RWPE1 (cell line): ENCODE measurements around the gene IL17REL.
A peak's percentile ranks its signal among the peaks of the same experiment; 100 is the strongest.
"Not testable (repeated sequence)": the region's sequence is repeated elsewhere in the genome, so short reads cannot be mapped to it uniquely, and the experiment has no call there.

Experiments
- CTCF ChIA-PET: fragments of 350-600 bp; sonication (Branson Sonifier 250); formaldehyde crosslinking; extraction: SDS; loops from one replicate; lab custom pipeline; 2021; lab: Yijun Ruan, JAX
- POLR2A ChIA-PET: fragments of 400-600 bp; formaldehyde crosslinking; extraction: SDS; loops from one replicate; lab custom pipeline; 2020; ENCODE audit warnings: antibody characterized with exemption; ENCODE audit not compliant: low non-redundant PET; lab: Yijun Ruan, JAX
- DNase-seq: peaks from one replicate; pipeline ENCODE4 v3.0.0; 2012; ENCODE audit warnings: low spot score
- H3K27ac ChIP-seq: fragments of 450-650 bp; 2 replicates; pipeline ENCODE4 v1.5.1; 2017
- CTCF ChIP-seq: fragments of 450-650 bp; conservative IDR thresholded peaks from 2 replicates; pipeline ENCODE4 v1.5.1; 2017; ENCODE audit warnings: low read depth, mild to moderate bottlenecking

IL17REL gene

GRCh38 chr22:49986325-49986724, 26.2 kb downstream of the IL17REL start:
- DNase-seq = no peak
- POLR2A ChIA-PET = no interaction called here
- no peak for TF ChIP-seq CTCF
- no peak overlapping the region for H3K27ac ChIP-seq
- CTCF ChIA-PET = no interaction called here

GRCh38 chr22:49983148-49984042, 29.2 kb downstream of the IL17REL start:
- DNase-seq = no peak
- ChIA-PET POLR2A (no interaction called here), CTCF (interaction anchor here (0.6 kb wide), 2 partner anchors 126 to 159 kb away, joined by 3 to 5 read pairs; no protein-coding TSS in a partner anchor)
- no peak for TF ChIP-seq CTCF
- H3K27ac ChIP-seq = no peak overlapping the region

GRCh38 chr22:49981799-49982198, 30.8 kb downstream of the IL17REL start:
- not testable (repeated sequence) for DNase-seq, H3K27ac ChIP-seq
- ChIA-PET CTCF (interaction anchor here (0.6 kb wide), 1 partner anchor 15 kb away, joined by 6 read pairs; no protein-coding TSS in a partner anchor), POLR2A (interaction anchor here (0.7 kb wide), 1 partner anchor 171 kb away, joined by 5 read pairs; no protein-coding TSS in a partner anchor)

GRCh38 chr22:49979587-49980264, 32.8 kb downstream of the IL17REL start:
- TF ChIP-seq CTCF = peak; percentile 51
- H3K27ac ChIP-seq = no peak overlapping the region
- ChIA-PET CTCF (no interaction called here), POLR2A (no interaction called here)
- no peak for DNase-seq

GRCh38 chr22:49977578-49977977, 35.0 kb downstream of the IL17REL start:
- no peak for TF ChIP-seq CTCF
- H3K27ac ChIP-seq = no peak overlapping the region
- no peak for DNase-seq
- ChIA-PET POLR2A (no interaction called here), CTCF (no interaction called here)

GRCh38 chr22:49976439-49977175, 36.0 kb downstream of the IL17REL start:
- ChIA-PET CTCF (no interaction called here), POLR2A (no interaction called here)
- no peak for DNase-seq
- H3K27ac ChIP-seq = peak overlapping the region; percentile 71
- TF ChIP-seq CTCF = no peak
